ENCODE results near the gene AMY2B.
"Not testable (repeated sequence)": the region's sequence is repeated elsewhere in the genome, so short reads cannot be mapped to it uniquely, and the experiment has no call there.

AMY2B gene

DNA sequence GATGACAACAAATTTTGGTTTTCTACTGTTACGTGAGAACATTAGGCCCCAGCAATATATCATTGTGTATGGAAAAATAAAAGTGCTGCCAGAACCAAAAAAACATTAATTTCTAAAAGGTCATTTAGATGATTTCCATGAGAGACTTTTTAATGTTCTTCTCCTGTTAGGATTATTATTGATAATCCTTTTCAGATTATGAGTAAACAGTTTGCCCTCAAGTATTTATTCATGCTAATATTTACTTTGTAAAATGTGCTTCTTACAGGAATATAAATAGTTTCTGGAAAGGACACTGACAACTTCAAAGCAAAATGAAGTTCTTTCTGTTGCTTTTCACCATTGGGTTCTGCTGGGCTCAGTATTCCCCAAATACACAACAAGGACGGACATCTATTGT lies at the start of gene AMY2B:
Gene AMY2B, plus strand, starts transcription at position 301 of the 400 bp plus-strand sequence. Its CDS starts 14 bp downstream, at position 315.
- not testable (repeated sequence) for DNase-seq

DNA sequence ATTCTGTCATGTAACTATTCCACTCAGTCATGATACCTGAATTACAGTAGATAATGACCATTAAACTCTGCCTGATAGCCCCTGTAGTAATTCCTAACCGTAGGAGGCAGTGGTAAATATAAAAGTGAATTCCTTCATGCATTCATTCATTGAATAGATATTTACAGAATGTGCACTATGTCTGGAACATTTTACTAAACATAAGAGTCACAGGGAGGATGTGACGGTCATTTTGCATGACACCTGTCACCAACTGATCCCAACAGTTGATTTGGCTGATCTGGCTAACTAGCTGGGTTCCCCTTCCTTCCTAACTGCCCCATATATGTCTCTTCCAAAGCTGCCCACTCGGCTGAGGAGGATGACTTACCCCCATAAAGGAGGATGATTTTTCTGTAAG lies 48.0 kb upstream of the AMY2B start:
- no peak for DNase-seq

DNA sequence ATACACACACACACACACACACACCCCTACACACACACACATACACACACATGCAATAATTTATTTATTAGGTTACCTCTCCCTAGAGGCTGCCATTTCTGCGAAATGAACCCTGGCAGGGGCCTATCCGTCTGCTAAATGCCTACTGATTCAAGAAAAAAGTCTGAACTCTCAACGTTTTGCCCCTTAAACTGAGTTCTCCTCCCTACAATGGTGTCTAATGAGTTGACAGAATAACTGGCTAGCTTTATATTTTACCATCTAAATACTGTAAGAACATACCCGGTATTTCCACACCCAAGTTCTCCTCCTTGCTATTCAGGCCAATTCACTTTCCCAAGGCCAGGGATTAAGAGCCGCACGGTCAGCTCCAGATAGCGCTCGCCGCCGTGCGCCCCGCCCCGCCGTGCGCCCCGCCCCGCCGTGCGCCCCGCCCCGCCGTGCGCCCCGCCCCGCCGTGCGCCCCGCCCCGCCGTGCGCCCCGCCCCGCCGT lies 46.2 kb upstream of the AMY2B start:
- peak in 3 of 6 experiments; percentile 24 to 82 (median 30) for DNase-seq

DNA sequence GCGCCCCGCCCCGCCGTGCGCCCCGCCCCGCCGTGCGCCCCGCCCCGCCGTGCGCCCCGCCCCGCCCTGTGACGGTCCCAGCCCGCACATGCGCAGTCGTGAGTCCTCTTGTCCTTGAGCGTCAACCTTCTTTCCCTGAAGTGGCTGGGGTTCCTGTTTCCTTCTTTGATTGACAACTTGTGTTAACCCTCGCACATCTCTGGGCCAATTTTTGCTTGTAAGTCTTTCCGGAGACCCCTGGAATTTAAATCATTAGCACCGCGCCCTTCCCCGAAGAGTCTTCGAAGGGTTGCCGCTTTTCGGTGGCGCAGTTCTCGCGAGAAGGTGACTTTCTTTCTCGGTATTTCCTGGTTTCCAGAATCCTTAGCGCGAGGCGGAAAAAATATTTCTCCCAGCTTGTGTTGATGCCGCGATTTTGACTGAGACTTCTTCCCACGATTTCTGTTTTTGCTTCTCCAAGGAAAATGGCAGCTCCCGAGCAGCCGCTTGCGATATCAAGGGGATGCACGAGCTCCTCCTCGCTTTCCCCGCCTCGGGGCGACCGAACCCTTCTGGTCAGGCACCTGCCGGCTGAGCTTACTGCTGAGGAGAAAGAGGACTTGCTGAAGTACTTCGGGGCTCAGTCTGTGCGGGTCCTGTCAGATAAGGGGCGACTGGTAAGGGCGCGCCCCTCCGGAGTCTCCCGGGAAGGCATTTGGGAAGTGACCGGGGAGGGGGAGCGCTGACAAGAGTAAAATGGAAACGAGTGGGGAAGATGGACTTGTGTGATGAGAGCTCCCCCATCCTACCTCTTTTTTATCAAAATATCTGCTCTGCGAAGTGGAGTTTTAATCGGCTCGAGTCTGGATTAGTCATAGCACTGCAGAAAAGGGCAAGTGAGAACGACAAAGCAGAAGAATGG lies 45.5 kb upstream of the AMY2B start, which contains the start of gene RNPC3:
Gene RNPC3, plus strand, starts transcription at position 93 of the 901 bp plus-strand sequence. Its CDS starts 372 bp downstream, at position 465.
- peak; percentile 81 to 96 (median 88) for DNase-seq

GRCh38 chr1:103527331-103527730 lies 44.1 kb upstream of the AMY2B start:
- DNase-seq: no peak

DNA sequence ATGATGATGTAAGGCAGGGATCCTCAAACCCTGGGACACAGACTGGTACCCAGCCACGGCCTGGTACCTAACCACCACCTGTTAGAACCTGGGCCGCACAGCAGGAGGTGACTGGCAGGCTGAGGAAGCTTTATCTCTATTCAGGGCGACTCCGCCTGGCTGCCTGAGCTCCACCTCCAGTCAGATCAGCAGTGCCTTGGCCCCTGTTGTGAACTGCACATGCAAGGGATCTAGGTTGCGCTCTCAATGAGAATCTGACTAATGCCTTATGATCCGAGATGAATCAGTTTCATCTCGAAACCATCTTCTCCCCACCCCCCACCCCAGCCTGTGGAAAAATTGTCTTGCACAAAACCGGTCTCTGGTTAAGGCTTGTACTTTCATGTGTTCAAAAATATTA lies 41.6 kb upstream of the AMY2B start:
- DNase-seq: no peak

DNA sequence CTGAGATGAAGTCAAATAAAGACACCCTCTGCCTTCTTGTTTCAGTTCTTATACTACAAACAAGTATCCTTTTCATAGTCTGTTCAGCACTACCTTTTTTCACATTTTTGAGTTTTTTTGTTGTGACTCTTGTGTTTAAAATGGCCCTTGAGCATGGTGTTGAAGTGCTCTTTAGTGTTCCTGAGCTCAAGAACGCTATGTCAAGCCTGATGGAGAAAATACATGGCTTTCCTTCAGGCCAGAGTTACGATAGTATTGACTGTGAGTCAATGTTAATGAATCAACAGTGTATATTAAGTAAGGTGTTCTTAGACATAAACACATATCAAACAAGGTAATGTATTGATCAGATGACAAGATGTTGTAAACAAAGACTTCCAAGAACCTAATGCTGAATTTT lies 33.2 kb upstream of the AMY2B start:
- DNase-seq: no peak

- DNase-seq: no peak
Observed at GRCh38 chr1:103541431-103541830, 30.0 kb upstream of the AMY2B start.

GRCh38 chr1:103546496-103546895 lies 24.9 kb upstream of the AMY2B start:
- DNase-seq: no peak

GRCh38 chr1:103547840-103548239 lies 23.5 kb upstream of the AMY2B start:
- no peak for DNase-seq

DNA sequence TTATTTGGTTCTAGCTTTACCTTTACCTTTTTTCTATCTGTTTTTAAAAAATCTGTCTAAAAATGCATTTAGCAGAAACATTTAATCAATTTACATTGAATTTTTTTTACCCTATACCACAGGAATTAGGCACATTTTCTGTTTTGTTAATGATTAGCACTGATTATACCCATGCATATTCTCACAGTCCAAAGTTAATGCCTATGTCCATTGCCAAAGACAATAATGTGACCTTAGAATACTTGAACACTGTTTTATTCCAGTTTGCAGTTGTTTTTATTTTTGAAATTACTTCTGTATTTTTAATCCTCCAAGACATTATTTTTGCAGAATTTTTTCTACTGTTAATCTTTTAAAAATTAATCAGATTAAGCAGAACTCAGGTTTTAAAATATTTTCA lies 11.0 kb upstream of the AMY2B start:
- DNase-seq: no peak

- not testable (repeated sequence) for DNase-seq
Observed at GRCh38 chr1:103561124-103561523, 10.3 kb upstream of the AMY2B start.

- DNase-seq: no peak
Observed at GRCh38 chr1:103561643-103562395, 9.6 kb upstream of the AMY2B start.

DNA sequence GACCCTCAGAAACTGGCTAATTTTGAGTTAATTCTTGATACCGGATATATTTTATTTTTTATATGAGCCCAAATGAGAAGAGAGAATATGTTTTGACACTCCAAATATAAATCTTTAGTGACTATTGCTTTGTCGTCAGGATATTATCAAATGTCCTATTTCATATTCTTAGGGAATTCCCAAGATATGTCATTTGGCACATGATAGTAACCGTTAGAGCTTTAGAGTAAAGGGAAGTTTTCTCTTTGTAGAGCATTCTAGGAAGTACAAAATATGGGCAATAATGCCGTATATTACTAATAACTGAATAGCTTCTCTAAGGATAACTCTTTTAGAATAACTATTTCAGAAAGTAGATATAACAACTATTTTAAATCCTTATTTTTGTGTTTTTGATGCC lies 8.3 kb upstream of the AMY2B start:
- no peak for DNase-seq

DNA sequence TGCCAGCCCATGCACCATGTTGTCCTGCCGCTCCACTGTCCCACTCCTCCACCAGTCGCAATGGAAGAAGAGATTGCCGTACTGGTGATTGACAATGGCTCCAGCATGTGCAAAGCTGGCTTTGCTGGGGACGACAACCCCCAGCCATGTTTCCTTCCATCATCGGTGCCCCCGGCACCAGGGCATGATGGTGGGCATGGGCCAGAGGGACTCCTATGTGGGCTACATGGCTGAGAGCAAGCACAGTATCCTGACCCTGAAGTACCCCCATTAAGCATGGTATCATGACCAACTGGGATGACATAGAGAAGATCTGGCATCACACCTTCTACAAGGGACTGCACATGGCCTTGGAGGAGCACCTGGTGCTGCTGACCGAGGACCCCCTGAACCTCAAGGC lies 1.9 kb upstream of the AMY2B start:
- no peak for DNase-seq

DNA sequence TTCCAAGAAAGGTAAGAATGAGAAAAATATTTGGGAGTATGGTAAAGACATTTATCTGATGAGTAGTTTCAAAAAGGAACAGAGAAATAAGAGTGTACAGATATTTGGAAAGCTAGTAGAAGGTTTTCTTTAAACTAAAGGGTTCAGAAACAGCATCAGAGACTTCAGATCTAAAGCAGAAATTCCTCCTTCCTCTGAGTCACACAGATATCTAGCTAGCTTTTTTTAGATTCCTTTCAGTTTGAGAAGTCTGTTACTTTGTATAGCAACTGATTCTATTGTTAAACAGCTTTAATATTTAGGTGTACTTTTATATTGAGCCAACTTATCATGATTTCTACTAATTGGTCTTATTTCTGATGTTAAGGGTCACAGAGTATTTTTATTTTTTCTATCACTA lies 4.7 kb downstream of the AMY2B start:
- no peak for DNase-seq

GRCh38 chr1:103576784-103577183 lies 5.4 kb downstream of the AMY2B start:
- DNase-seq: not testable (repeated sequence)

GRCh38 chr1:103582464-103582863 lies 11.1 kb downstream of the AMY2B start:
- DNase-seq: no peak

DNA sequence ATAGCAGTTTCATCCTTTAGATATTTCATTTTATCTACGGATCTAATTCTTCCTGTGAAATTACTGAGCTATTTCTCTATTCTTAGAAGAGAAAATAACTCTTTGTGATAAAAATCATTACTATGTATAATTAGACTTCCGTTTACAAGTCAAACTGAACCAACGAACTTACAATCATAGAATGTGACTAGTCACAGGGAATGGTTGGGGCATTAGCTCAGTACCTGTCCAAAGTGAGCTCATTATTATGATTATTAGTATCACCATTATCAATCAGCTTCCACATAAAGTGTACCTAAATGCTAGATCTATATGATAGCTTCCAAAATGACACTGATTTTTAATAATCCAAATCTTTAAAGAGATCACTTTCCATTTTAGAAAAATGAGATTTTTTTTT lies 12.5 kb downstream of the AMY2B start:
- DNase-seq: no peak

DNA sequence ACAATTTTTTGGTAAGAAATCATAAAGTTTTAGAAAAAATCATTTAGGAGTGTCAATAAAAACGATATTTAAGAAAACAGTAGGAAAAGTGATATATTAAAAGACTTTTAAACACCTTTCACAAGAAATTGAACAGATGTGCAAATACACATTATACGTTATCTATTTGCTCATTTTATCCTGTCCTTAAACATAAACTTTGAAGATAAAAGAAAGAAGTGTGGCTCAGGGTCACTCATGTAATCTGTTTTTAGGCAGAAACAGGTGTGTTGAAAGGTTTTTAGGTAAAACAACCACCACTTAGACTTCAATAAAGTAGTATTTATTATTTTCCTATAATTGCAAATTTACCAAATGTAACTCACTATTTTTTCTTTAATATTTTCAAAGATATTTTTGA lies 13.1 kb downstream of the AMY2B start:
- no peak for DNase-seq

DNA sequence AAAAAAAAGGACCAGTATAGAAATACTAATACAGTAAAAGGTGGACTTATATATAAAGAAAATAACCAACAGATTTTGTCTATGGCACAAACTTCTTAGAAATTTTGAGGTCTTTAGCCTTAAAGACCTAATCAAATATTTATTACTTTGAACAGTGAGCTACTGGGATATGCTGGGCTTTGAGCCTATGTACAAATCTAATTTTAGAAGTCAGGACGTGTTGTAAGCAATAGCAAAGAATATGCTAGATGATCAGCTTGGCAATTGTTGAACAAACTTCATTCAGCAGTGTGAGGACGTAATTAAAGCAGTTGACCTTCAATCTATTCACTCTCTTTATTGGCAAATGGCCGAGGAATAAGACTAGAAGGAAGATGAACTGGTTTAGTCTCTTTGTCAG lies 31.4 kb downstream of the AMY2B start:
- DNase-seq: not testable (repeated sequence)

GRCh38 chr1:103616362-103616761 lies 45.0 kb downstream of the AMY2B start:
- no peak for DNase-seq

DNA sequence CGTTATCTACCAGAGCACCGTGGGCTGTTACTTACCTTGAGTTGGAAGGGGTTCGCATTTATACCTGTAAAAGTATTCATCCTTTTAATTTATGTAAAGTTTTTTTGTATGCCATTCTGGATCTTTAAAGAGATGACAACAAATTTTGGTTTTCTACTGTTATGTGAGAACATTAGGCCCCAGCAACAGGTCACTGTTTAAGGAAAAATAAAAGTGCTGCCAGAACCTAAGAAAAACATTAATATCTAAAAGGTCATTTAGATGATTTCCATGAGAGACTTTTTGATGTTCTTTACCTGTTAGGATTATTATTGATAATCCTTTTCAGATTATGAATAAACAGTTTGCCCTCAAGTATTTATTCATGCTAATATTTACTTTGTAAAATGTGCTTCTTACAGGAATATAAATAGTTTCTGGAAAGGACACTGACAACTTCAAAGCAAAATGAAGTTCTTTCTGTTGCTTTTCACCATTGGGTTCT lies 45.6 kb downstream of the AMY2B start, which contains the start of gene AMY2A:
Gene AMY2A, plus strand, starts transcription at position 434 of the 484 bp plus-strand sequence. Its CDS starts 14 bp downstream, at position 448.
- DNase-seq: not testable (repeated sequence)

All from stimulated activated naive CD4-positive, alpha-beta T cell (primary cell).